ENCODE results near the gene RNF115.

RNF115 gene

GRCh38 chr1:145859491-145860023 lies 35.7 kb upstream of the RNF115 start:
- H3K4me3 ChIP-seq (ENCODE audit: low read depth, low read length) = peak overlapping the region; percentile 85
- peak; percentile 85 for DNase-seq (ENCODE audit: low read depth)

DNA sequence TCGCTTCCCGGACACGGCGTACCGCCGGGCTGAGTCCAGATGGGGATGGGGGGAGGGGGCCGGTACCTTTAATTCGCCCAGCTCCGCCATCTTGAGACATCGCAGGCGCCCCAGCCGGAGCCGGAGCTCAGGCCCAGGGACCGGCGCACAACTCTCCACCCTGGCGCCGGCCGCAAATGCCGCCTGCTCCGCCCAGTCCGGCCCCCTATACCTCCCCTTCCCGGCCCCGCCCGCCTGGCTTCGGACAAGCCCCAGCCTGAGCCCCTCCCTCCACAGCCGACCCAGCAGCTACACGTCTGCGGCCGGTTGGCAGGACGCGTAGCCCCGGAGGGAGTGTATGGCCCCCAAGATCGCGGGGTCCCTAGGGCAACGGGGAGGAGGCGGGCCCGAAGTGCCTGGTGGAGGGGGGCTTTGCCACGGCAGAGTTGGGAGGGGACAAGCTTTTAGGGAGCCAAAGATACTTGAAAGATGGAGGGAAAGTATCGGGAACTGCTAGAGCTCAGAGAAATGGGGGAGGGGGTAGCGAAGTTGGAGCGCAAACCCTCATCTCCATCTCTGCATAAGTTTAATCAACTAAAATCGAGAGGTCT lies 35.1 kb upstream of the RNF115 start, which contains the start of gene PIAS3:
TSS of gene PIAS3 (minus strand) at position 181 of the 590 bp plus-strand sequence. CDS start at position 90, 91 bp downstream.
- H3K4me3 ChIP-seq (ENCODE audit: low read depth, low read length) = peak within 1 kb of the TSS; percentile 85
- TF ChIP-seq MAX (IDR thresholded peaks at IDR 0.05; ENCODE audit: low read depth, low read length) (no peak; the same call in 1 of the 2 replicates), MYC (IDR thresholded peaks at IDR 0.05; ENCODE audit: low read depth, low read length) (no peak), CTCF (IDR thresholded peaks at IDR 0.05; ENCODE audit: low read depth, low read length) (no peak), POLR2A (IDR thresholded peaks at IDR 0.05; ENCODE audit: extremely low read depth, insufficient read length) (no peak)
- peak; percentile 96 for DNase-seq (ENCODE audit: low read depth)

More at GRCh38 chr1:145859491-145860023, 35.7 kb upstream of the RNF115 start:
- TF ChIP-seq CTCF (IDR thresholded peaks at IDR 0.05; ENCODE audit: low read depth, low read length) = no peak
- peak; percentile 81 for TF ChIP-seq POLR2A (IDR thresholded peaks at IDR 0.05; ENCODE audit: extremely low read depth, insufficient read length)

DNA sequence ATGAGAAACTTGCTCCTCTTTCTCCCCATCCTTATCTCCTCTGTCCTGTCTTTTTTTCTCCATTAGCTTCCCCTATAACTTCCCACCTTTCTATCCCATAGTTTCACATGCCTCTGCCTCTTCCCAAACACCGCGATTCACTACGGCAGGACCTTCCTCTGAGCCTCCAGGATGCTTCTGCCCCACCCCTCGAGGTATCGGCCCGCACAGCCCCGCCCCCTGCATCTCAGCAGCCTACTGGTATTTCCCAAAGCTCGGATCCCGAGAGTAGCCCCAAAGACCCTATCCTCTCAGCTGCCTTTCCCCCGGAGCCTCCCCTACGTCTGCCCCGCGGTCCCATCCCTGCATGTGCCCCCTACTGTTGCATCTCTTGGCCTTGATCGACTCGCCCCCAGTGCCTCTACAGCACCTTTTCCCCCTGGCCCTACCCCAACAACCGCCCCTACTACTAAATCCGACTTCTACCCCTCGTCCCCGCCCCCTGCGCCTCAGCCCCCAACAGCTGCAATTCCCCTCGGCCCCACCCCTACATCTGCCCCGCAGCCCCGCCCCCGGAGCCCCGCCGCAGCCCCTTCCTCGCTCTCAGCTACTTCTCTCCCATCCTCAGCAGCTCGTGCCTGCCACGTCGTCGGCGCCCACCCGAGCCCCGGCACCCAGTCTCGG lies 34.5 kb upstream of the RNF115 start:
- peak overlapping the region; percentile 62 for H3K4me3 ChIP-seq (ENCODE audit: low read depth, low read length)
- DNase-seq (ENCODE audit: low read depth) = peak; percentile 70
- TF ChIP-seq POLR2A (IDR thresholded peaks at IDR 0.05; ENCODE audit: extremely low read depth, insufficient read length) = no peak
- no peak for TF ChIP-seq MYC (IDR thresholded peaks at IDR 0.05; ENCODE audit: low read depth, low read length)
- TF ChIP-seq CTCF (IDR thresholded peaks at IDR 0.05; ENCODE audit: low read depth, low read length) = no peak
- no peak for TF ChIP-seq MAX (IDR thresholded peaks at IDR 0.05; ENCODE audit: low read depth, low read length)

DNA sequence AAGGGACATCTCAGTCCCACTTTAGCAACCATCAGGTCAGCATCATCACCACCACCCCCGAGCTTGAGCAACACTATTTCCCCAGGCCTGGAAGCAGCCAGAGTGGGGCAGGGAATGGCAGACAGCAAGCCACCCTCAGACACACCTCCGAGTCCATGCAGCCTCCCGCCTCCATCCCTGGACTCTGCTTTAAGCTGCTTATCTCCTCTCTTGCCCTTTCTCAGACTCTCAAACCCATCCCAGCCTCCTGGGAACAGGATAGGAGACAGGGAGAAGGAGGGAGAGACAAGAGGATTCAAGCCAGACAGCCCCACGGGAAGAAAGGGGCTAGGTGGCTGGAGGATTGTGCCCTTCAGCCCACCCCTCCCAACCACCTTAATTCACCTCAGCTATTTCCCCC lies 33.3 kb upstream of the RNF115 start:
- no peak for TF ChIP-seq POLR2A (IDR thresholded peaks at IDR 0.05; ENCODE audit: extremely low read depth, insufficient read length)
- TF ChIP-seq MYC (IDR thresholded peaks at IDR 0.05; ENCODE audit: low read depth, low read length) = no peak
- TF ChIP-seq CTCF (IDR thresholded peaks at IDR 0.05; ENCODE audit: low read depth, low read length) = no peak
- TF ChIP-seq MAX (IDR thresholded peaks at IDR 0.05; ENCODE audit: low read depth, low read length) = no peak
- no peak overlapping the region for H3K4me3 ChIP-seq (ENCODE audit: low read depth, low read length)
- no peak for DNase-seq (ENCODE audit: low read depth)

- no peak overlapping the region for H3K4me3 ChIP-seq (ENCODE audit: low read depth, low read length)
- no peak for TF ChIP-seq MYC (IDR thresholded peaks at IDR 0.05; ENCODE audit: low read depth, low read length)
- TF ChIP-seq CTCF (IDR thresholded peaks at IDR 0.05; ENCODE audit: low read depth, low read length) = peak; percentile 3
- DNase-seq (ENCODE audit: low read depth) = no peak
Measured at GRCh38 chr1:145855426-145855948, 31.6 kb upstream of the RNF115 start.
